GM21447 (cell line): Measurements from ENCODE around the gene ACRV1.
"Not testable (repeated sequence)": the region's sequence is repeated elsewhere in the genome, so short reads cannot be mapped to it uniquely, and the experiment has no call there.

Source experiments
- ATAC-seq: cut with Tn5 transposase; IDR thresholded peaks from one replicate; pipeline ENCODE4 v1.9.1; 2021; ENCODE audit not compliant: unreplicated experiment

ACRV1 gene, protein sequence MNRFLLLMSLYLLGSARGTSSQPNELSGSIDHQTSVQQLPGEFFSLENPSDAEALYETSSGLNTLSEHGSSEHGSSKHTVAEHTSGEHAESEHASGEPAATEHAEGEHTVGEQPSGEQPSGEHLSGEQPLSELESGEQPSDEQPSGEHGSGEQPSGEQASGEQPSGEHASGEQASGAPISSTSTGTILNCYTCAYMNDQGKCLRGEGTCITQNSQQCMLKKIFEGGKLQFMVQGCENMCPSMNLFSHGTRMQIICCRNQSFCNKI

DNA sequence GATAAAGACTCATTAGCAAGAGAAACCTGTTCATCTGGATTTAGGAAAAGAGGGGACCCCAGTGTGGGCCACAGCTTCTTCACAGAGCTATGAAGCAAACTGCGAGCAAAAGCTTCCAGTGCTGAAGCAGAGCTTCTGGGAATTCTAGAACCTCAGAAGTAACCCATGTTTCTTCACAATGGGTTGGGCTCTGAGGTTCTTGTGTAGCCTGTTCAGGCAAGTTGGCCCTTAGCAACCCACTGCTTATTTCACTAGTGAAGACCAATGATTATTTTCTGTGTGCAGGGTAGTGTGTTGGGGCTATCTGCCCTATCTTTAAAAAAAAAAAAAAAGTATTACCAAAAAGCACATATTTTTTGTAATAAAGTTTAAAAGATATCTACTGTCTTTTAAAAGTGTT, at the start of gene ACRV1:
TSS of gene ACRV1 (minus strand) at position 101 of the 400 bp plus-strand sequence. CDS start at position 34, 67 bp downstream.
- ATAC-seq, result no peak

DNA sequence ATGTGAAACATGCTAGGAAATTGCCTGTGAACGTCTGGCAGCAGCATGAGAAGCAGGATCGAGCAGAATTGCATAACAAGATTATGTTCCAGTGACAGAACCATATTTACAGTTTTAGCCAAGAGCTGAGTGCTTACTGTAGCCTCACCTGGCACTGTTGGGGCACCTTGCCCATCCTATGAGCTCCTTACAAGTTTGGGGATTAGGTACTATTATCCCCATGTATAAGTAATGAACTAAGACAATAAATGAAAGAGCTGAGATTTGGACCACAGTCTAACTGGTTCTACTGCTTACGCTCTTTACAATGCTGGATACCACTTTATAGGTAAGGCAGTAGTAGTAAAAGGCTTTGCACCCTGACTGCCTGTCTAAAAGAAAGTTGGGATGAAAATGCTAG, 48.3 kb upstream of the ACRV1 start:
- ATAC-seq, result no peak

DNA sequence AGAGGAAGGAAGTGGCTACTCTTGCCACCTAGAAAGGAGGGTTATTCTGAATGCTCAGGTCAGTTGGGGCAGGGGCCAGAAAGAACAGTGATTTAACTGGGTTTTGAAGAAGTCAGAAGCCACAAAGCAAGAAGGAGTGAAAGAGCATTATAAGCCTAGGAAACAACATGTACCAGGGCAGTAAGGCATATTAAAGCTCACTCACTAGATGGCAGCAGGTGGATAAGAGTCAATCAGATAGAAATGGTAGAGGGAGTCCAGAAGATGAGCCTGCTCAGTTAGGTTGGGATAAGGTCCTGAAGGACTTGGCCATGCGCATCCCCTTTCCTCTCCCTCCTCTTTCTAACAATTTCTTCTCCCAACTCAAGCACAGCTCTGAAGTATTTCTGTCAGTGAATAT, 43.5 kb upstream of the ACRV1 start:
- no peak for ATAC-seq

DNA sequence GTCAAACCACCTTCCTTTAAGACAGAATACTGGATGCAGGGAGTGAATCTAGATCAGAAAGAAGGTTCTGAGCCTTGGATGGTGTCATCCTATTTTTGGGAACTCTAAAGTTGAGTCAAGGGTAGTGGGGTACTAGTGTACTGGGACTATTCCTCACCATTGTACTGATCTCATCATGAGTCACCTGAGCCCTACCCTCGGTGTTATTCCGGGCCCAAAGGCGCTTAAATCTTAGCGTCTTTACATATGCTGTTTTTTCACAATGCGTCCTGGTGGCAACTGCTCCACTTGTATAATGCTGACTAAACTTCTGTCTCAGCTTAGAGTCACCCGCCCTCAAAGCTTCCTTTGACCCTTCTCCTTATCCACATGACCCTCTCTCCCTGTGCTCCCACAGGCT, 40.1 kb upstream of the ACRV1 start:
- no peak for ATAC-seq

DNA sequence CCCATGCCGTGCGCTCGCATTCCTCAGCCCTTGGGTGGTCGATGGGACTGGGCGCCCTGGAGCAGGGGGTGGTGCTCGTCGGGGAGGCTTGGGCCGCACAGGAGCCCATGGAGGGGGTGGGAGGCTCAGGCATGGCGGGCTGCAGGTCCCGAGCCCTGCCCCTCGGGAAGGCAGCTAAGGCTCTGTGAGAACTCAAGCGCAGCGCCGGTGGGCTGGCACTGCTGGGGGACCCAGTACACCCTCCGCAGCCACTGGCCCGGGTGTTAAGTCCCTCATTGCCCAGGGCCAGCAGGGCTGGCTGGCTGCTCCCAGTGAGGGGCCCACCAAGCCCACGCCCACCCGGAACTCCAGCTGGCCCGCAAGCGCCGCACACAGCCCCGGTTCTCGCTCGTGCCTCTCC, 24.0 kb upstream of the ACRV1 start:
- not testable (repeated sequence) for ATAC-seq

DNA sequence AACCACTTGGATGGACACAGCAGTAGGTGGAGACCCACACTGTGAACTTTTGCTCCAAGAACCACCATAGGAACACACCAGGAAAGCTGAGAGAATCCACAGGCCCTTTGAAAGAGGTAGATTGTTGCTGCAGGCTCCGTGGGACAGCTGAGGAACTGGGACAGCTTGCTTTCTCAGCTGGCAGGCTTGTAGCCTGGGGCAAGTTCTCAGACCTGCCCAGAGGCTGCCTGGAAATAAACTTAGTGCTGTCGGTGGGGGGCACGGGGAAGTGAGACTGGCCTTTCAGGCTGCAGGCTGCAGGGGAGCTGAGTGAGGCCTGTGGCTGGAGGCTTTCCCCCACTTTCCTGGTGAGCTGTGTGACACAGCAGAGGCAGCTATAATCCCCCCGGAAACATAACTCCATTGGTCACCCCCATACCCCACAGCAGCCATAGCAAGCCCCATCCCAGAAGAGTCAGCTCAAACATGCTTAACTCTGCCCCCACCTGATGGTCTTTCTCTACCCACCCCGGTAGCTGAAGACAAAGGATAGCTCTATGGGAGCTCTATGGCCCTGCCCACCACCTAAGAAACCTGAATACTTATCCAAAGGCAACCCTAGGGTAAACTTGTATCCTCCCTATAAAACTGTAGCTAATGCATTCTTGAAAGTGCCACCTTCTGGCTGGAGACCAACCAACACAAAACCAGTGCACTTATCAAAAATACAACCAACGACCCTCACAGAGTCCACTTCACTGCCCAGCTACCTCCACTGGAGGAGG, 21.4 kb upstream of the ACRV1 start:
- ATAC-seq, result no peak

DNA sequence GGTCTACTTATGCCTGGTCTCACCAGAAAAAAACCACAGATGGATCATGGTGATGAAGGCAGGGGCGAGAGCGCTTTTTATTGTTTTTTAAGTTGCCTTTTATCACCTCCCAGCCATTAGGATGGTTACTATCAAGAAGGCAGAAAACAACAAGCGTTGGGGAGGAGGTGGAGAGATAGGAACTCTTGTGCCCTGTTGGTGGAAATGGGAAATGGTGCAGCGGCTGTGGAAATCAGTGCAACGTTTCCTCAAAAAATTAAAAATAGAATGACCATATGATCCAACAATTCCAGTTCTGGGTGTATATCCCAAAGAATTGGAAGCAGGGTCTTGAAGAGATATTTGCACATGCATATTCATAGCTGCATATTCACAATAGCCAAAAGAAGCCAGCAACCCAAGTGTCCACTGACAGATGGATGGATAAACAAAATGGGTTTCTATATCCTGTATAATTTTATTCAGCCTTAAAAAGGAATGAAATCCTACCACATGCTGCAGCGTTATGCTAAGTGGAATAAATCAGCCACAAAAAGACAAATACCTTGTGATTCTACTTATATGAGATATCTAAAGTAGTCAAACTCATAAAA, 20.5 kb upstream of the ACRV1 start:
- ATAC-seq, result no peak

DNA sequence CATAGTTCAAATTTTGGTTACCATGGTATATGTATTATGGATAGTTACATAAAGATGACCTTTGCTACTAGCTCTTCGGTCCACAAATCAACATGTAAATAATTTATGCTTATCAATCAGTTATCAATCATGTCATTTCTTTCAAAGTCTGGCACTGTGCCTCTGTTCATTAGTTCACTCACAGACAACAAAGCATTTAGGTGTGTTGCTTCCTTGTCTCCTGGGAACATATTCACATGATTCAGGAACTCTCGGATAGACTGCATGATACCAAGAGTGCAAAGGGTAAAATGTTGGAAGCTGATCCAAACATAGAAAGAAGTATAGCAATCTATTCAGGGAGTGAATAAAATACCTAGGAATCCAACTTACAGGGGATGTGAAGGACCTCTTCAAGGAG, 14.3 kb upstream of the ACRV1 start:
- ATAC-seq, result no peak

DNA sequence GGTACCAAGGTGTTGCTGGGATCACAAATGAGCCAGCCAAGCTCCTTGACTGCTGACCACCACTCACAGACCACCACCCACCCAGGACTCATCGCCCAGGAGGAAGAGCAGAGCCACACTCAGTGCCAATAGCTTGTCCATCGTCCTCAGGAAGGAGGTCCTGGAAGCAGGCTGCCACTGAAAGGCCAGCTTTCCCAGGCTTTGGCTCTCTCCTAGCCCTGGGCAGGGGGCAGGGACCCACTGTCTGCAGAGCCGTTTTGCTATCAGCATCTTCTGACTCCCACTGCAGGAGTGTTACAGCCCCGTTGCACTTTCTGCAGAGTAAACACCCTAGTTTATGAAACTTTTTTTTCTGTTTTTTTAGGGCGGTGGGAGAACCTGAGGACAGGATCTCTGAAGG, 12.2 kb upstream of the ACRV1 start:
- no peak for ATAC-seq

DNA sequence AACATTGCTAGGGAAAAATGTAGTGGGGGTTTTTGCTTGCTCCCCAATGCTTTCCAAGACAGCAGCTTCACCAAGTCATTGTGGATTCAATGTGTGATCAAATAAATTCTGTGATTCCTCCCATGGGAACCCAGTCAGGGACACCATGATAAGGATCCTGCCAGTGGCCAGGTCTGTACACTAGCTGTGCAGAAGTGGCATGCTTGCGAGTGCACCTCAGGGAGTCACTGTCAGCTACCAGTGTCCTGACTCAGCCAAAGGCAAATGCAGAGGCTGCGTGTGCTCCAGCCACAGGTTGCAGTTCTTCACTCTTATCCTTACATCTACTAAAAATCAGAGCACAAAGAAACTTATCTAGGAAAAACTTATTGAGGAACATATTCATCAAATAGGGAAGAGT, 9.4 kb upstream of the ACRV1 start:
- no peak for ATAC-seq

DNA sequence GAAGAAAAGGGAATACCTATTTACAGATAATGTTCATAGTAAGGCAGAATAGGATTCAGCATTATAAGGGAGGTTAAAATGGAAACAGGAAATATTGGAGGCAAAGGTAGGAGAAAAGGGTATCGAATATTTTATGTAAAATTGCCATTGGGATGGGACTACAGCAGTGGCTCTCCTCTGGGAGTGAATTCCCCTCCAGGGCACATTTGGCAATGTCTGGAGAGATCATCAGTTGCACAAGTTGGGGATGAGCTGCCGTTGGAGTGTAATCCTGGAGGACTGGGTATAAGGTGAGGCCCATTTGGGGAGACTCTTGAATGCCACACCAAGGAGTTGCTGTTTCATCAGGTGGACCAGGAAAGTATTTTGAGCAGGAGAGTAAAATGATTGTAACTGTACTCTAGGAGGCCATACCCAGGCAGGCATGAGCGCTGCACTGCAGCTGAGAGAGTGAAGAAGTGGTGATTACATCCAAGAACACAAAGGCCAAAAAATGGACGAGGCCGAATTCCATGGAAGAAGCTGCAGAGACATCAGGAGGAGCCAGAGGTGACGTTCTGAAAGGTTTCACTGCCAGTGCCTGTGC, 8.7 kb upstream of the ACRV1 start:
- ATAC-seq, result no peak

DNA sequence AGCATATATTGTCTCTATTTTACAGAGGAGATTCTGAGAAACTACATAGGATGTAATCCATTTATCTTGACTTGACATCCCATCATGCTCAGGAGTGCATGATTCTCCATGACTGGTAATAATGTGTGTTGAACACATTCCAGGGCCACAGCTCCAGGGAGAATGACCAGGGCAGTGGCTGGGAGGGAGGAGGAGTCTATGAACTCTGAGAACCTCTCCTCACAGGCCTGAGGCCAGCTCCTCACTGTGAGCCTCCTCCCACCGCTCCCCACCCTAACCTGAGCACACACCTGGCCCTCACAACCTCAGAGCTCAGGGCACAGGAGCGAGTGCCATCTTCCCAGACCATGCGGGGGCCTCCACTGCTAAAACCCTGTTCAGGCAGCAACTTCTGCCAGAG, 8.0 kb upstream of the ACRV1 start:
- no peak for ATAC-seq

DNA sequence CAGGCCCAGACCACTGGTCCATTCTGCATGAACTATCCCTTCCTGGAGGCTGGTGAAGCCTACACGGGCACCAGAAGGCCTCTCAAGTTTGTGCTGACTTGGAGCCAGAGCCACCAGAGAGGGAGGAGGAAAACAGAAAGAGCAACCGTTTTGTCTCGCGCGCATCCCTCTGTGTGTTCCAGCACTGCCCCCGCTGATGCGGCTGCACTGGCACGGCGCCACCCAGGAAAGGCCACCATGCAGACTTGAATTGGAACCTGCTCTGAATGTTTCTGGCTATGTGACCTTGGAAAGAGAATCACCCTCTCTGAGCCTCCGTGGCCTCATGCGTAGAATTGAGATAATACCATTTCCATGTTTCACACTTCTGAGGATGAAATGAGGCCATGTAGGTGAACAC, 7.4 kb upstream of the ACRV1 start:
- no peak for ATAC-seq

DNA sequence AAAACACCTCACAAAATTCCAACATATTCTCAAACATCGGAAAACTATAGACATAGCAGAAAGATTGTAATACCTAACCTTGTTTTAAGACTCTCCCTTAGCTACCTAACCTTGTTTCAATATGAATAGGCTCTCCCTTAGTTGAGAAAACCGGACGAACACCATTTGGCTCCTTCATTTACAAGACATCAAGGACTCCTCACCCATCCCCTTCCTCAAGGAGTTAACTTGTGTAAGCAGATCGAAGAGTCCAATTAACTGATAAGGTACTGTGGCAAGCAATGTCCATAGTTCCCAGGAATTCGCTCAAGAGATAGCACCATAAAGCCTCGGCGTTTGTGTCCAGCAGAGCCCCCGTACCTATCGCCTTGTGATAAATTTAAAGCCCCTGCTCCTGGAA, 4.6 kb upstream of the ACRV1 start:
- no peak for ATAC-seq

DNA sequence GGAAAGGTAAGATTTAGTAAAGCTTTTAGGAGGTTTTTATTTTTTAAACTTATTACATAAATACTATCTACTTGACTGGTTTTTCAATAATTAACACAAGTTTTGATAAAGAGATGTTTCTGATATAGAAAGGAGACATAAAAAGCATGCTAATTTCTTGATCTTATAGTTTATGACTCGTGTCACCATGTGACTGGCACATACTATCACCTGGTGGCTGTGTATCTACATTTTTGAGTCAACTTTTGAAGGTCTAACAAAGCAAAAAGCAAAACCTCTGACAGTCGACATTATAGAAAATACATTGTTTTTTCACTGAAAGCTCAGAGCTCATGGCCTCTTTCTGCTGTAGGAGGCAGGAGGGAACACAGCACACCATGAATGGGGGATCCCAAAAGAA, 810 bp downstream of the ACRV1 start:
- ATAC-seq, result no peak

DNA sequence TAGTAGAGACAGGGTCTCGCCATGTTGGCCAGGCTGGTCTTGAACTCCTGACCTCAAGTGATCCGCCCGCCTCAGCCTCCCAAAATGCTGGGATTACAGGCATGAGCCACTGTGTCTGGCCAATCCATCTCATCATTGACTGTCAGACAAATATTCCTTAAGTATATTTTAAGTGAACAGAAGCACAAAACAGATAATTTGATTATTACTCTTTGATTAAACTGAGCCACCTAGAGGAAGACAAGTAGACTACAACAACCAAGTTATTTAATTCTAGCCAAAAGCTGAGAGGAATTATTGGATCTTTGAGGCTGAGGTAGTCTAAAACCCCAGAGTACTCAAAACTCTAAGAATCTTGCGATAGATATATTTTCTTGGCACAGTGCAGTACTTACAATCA, 1.2 kb downstream of the ACRV1 start:
- ATAC-seq, result no peak

DNA sequence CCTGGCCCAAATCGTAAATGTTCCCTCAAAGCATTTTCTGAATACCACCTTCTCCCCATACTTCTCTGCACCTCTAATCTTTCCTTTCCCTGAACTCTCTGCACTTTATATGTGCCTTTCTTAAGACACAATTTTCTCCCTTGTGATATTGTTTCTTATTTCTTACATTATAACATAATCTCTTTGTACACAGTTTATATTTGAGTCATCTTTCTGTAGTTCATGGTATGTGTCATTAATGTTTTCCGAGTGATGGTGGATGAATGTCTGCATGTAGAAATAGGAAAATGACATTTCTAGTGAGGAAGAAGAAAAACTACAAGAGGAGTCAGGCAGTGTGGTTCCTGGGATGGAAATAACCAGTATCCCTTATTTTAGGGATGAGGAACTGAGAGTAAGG, 5.5 kb downstream of the ACRV1 start:
- no peak for ATAC-seq

DNA sequence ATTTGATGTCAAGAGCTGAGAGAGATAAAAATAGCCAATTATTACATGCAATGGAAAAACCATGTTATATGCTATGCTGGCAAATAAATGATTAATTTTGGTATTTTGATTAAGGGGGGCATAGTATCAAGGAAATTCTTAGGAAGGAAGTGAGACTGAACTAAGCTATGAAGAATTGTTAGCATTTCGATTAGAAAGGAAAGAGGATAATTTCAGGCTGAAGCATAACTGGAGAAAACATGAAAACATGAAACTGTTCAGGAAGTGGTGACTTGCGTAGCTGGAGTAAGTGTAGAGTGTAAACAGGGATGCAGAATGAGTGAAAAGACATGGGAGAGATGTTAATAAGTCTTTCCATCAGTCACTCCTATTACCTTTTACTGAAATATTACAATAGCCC, 6.4 kb downstream of the ACRV1 start:
- no peak for ATAC-seq

DNA sequence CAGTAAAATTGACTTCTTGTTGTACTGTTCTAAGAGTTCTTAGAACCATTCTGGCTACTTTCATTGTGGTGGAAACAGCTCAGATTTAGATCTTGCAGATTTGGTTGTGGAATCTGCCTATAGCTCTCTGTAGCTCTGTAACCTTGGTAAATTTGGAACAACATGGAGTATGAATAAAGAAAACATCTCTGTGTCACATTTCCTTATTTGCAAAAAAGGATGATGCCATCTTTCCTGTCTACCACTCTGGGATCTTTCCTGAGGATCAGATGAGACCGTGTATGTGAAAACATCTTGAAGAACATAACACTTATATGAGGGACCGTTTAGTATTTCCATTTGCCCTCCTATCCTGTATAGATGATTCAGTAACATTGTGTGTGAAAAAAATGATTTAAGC, 9.1 kb downstream of the ACRV1 start:
- no peak for ATAC-seq

DNA sequence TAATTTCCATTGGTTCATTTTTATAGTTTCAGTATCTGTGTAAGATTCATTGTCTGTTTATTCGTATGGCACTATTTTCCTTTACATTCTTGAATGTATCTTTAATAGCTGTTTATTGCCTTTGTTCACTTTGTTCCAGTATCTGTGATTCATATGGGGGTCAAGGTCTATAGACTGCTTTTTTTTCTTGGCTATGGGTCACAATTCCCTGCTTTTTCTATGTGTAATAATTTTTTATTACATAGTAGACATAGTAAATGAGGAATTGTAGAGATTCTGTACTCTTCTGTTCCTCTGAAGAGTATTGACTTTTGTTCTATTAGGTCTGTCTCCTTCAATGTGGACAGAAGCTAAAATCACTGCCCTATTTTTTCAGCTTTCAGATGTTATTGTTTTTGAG, 10.5 kb downstream of the ACRV1 start:
- ATAC-seq, result no peak

DNA sequence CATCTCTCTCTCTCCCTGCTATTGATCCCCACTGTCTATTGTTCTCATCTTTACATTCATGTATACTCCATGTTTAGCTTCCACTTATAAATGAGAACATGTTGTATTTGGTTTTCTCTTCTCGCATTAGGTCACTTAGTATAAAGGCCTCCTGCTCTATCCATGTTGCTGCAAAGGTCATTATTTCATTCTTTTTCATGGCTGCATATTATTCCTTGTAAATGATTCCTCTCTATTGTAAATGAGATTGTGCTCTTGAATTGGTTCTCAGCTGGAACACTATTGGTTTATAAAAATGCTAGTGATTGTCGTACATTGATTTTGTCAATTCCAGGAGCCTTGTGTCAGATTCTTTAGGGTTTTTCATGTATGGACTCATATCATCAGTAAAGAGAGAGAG, 13.5 kb downstream of the ACRV1 start:
- ATAC-seq, result no peak

DNA sequence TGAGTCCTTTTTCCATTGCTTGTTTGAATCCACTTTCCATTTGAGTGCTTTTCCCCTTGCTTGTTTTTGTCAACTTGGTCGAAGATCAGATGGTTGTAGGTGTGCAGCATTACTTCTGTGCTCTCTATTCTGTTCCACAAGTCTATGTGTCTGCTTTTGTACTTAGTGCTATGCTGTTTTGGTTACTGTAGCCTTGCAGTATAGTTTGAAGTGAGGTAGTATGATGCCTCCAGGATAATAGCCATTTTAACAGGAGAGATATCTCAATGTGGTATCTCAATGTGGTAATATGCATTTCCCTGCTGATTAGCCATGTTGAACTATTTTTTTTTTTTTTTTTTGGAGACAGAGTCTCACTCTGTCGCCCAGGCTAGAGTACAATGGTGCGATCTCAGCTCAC, 16.7 kb downstream of the ACRV1 start:
- no peak for ATAC-seq
